Fibroblast of lung (primary cell): Measurements from ENCODE around the gene RIC8A. TPM values are rescaled to one million over a fixed set of nuclear protein-coding genes. Genes with fewer than 3 reads are reported as not detected.

Source experiments
- DNase-seq, 2 donors: peaks; one replicate each; pipeline versions ENCODE4 v3.0.0 to v3.0.0-alpha.2; 2010; ENCODE audit warnings: low read depth in 2 of 2
- H2AFZ ChIP-seq: 2 replicates; pipeline ENCODE4 v1.5.1; 2012; ENCODE audit warnings: low read length, control low read depth, inconsistent platforms
- H3K27ac ChIP-seq: 2 replicates; pipeline ENCODE4 v1.5.1; 2011; ENCODE audit warnings: low read length, control low read depth; ENCODE audit not compliant: insufficient read depth
- H3K27me3 ChIP-seq: 2 replicates; pipeline ENCODE4 v1.5.1; 2011; ENCODE audit warnings: mild to moderate bottlenecking, low read length; ENCODE audit not compliant: control insufficient read depth, insufficient read depth
- H3K36me3 ChIP-seq: 2 replicates; pipeline ENCODE4 v1.5.1; 2011; ENCODE audit warnings: low read length; ENCODE audit not compliant: control insufficient read depth, insufficient read depth
- H3K4me1 ChIP-seq: 2 replicates; pipeline ENCODE4 v1.5.1; 2011; ENCODE audit warnings: low read length; ENCODE audit not compliant: control insufficient read depth, insufficient read depth; ENCODE audit errors: extremely low read depth
- H3K4me2 ChIP-seq: 2 replicates; pipeline ENCODE4 v1.5.1; 2011; ENCODE audit warnings: low read length, control low read depth; ENCODE audit not compliant: insufficient read depth; ENCODE audit errors: extremely low read depth
- H3K4me3 ChIP-seq, 4 experiments: fragments of 200-600 bp in 1 of 4; sonication (generic) in 1 of 4; replicated peaks in 1 of 4; 2 replicates each; pipeline ENCODE4 v1.5.1; 2011 to 2016; ENCODE audit warnings: low read length in 4 of 4, low read depth in 3 of 4, mild to moderate bottlenecking in 3 of 4, control low read depth in 2 of 4, inconsistent platforms in 1 of 4, mixed read lengths in 1 of 4; ENCODE audit not compliant: insufficient read depth in 1 of 4; ENCODE audit errors: control extremely low read depth in 1 of 4
- H3K79me2 ChIP-seq: 2 replicates; pipeline ENCODE4 v1.5.1; 2012; ENCODE audit warnings: mild to moderate bottlenecking, low read length, inconsistent platforms; ENCODE audit not compliant: control insufficient read depth, insufficient read depth
- H3K9ac ChIP-seq: 2 replicates; pipeline ENCODE4 v1.5.1; 2011; ENCODE audit warnings: mild to moderate bottlenecking, low read length, control low read depth; ENCODE audit not compliant: insufficient read depth
- H3K9me3 ChIP-seq: 2 replicates; pipeline ENCODE4 v1.5.1; 2012; ENCODE audit warnings: low read depth, low read length; ENCODE audit not compliant: control insufficient read depth, insufficient read depth
- H4K20me1 ChIP-seq: 2 replicates; pipeline ENCODE4 v1.5.1; 2011; ENCODE audit warnings: low read length; ENCODE audit not compliant: control insufficient read depth, insufficient read depth; ENCODE audit errors: extremely low read depth
- EZH2 ChIP-seq: IDR thresholded peaks from 2 replicates; pipeline ENCODE4 v1.5.1; 2012; ENCODE audit warnings: low read length, control low read depth, mild to moderate bottlenecking; ENCODE audit errors: missing control alignments
- polyA plus RNA-seq, 2 donors: library from polyadenylated mRNA; depleted of rRNA in 1 of 2; stranded (reverse) in 1 of 2; unstranded in 1 of 2; fragments of >200 nt; gene quantifications; 2 replicates each; pipeline ENCODE4 v1.2.1, GENCODE V29; 2011 to 2012; ENCODE audit warnings: missing spikeins in 1 of 2
- total RNA-seq: library from RNA; depleted of rRNA; stranded (reverse); fragments of >200 nt; gene quantifications from 2 replicates; pipeline ENCODE4 v1.2.1, GENCODE V29; 2014
- TF ChIP-seq, protein P1 (sequence below), 2 donors: IDR thresholded peaks in 1 of 2; conservative IDR thresholded peaks in 1 of 2; 1 replicate in 1 of 2; 2 replicates in 1 of 2; pipeline ENCODE4 v1.5.1; 2011 to 2012; ENCODE audit warnings: low read length in 2 of 2, control low read depth in 1 of 2, inconsistent platforms in 1 of 2, low read depth in 1 of 2, mild to moderate bottlenecking in 1 of 2

Gene RIC8A
- total and polyA plus RNA-seq, 2 donors (not counting 1 experiment from before 2014, with no cell fraction given): 106 to 230 TPM

DNA sequence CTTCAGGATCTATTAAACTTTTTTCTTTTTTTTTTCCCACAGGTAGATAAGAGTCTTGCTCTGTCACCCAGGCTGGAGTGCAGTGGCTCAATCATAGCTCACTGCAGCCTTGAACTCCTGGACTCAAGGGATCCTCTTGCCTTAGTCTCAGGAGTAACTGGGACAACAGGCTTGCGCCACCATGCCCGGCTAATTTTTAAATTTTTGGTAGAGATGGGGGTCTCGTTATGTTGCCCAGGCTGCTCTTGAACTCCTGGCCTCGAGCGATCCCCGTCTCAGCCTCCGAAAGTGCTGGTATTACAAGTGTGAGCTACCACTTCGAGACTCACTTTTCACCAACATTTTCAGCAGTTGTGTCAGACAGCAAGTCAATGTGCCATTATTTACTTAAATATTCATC is 27.7 kb downstream of the RIC8A start:
- Histone ChIP-seq H3K79me2 (peaks cover 34% of the 10 kb centered on the region), H3K4me2 (peak overlapping the region; percentile 99), H2AFZ (no peak overlapping the region), H3K9me3 (no peaks in the 10 kb centered on the region), H3K36me3 (no peaks in the 10 kb centered on the region), H4K20me1 (no peaks in the 10 kb centered on the region), H3K4me3 (peak overlapping the region; percentile 87 to 98 (median 94)), H3K27ac (no peak overlapping the region), H3K4me1 (peaks cover 5% of the 10 kb centered on the region), H3K27me3 (no peaks in the 10 kb centered on the region), H3K9ac (no peak overlapping the region)
- no peak for DNase-seq
- TF ChIP-seq, protein P1, sequence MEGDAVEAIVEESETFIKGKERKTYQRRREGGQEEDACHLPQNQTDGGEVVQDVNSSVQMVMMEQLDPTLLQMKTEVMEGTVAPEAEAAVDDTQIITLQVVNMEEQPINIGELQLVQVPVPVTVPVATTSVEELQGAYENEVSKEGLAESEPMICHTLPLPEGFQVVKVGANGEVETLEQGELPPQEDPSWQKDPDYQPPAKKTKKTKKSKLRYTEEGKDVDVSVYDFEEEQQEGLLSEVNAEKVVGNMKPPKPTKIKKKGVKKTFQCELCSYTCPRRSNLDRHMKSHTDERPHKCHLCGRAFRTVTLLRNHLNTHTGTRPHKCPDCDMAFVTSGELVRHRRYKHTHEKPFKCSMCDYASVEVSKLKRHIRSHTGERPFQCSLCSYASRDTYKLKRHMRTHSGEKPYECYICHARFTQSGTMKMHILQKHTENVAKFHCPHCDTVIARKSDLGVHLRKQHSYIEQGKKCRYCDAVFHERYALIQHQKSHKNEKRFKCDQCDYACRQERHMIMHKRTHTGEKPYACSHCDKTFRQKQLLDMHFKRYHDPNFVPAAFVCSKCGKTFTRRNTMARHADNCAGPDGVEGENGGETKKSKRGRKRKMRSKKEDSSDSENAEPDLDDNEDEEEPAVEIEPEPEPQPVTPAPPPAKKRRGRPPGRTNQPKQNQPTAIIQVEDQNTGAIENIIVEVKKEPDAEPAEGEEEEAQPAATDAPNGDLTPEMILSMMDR (conservative IDR thresholded peaks at IDR 0.05 in 1 of 2, IDR thresholded peaks at IDR 0.05 in 1 of 2; ENCODE audit: low read depth in 1 of 2, low read length in 2 of 2): no peak
- TF ChIP-seq EZH2: no peak

DNA sequence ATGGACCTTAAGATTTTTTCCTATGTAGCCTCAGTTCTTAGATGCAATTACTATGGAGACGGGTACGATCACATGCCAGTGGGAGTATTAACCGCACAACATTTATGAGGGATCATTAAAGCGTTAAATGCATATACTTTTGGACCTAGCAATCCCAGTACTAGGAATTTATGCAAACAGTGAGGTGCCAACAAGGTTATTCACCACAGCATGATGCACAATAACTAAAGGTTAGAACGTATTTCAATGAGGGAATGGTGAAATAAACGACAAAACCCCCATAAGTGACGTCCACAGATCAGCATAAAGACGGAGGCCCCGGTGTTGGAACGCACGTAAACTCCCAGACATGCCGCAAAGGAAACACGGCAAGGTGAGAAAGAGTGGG is 28.1 kb downstream of the RIC8A start:
- Histone ChIP-seq H2AFZ (peak overlapping the region; percentile 89), H3K27me3 (no peaks in the 10 kb centered on the region), H3K27ac (peak overlapping the region; percentile 82), H3K4me1 (peaks cover 5% of the 10 kb centered on the region), H4K20me1 (no peaks in the 10 kb centered on the region), H3K9ac (peak overlapping the region; percentile 81), H3K4me3 (peak overlapping the region; percentile 87 to 98 (median 94)), H3K9me3 (no peaks in the 10 kb centered on the region), H3K79me2 (peaks cover 36% of the 10 kb centered on the region), H3K4me2 (peak overlapping the region; percentile 99), H3K36me3 (no peaks in the 10 kb centered on the region)
- DNase-seq: peak; percentile 20 to 45
- no peak for TF ChIP-seq EZH2
- TF ChIP-seq, protein P1 (conservative IDR thresholded peaks at IDR 0.05 in 1 of 2, IDR thresholded peaks at IDR 0.05 in 1 of 2; ENCODE audit: low read depth in 1 of 2, low read length in 2 of 2): no peak

DNA sequence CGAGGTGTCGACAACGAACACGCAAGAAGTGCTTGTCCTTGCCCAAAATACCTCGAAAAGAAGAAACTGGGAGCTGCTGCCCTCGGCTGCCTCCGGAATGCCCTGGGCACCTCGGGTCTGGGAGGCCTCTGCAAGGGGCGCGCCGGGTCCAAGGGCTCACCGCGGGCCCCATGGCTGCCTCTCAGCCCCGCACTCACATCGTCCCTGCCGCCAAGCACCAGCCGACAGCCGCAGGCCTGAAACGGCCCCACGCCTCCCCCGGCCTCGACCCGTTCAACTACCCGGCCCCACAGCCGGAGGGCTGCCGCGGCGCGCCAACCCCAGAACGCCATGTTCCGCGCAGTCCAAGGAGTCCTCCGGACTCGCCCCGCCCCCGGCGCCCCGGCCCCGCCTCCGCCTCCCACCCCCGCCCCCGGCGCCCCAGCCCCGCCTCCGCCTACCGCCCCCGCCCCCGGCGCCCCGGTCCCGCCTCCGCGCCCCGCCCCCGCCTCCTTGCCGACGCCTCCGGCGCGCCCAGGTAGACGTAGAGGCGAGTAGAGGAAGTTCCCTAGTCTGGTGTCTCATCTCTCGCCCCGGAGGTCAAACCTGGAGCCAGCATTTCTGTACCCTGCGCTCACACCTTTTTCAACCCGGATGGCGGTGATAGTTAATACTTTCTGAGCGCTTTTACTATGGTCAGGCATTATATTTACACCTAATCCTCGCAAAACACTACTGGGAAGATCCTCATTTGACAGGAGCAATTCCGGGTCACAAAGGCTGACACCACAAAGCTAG is 28.7 kb downstream of the RIC8A start, which contains the start of gene SIRT3:
Gene SIRT3, minus strand, starts transcription at position 346 of the 777 bp plus-strand sequence. Its CDS starts 14 bp downstream, at position 332.
- H4K20me1 ChIP-seq: no peaks in the 10 kb centered on the region
- peaks cover 5% of the 10 kb centered on the region for H3K4me1 ChIP-seq
- H3K9ac ChIP-seq: peak within 1 kb of the TSS; percentile 98
- no peaks in the 10 kb centered on the region for H3K36me3 ChIP-seq
- peak within 1 kb of the TSS; percentile 93 for H3K27ac ChIP-seq
- peak within 1 kb of the TSS; percentile 99 for H3K4me2 ChIP-seq
- H3K79me2 ChIP-seq: peaks cover 38% of the 10 kb centered on the region
- H3K27me3 ChIP-seq: no peaks in the 10 kb centered on the region
- TF ChIP-seq, protein P1 (conservative IDR thresholded peaks at IDR 0.05 in 1 of 2, IDR thresholded peaks at IDR 0.05 in 1 of 2; ENCODE audit: low read depth in 1 of 2, low read length in 2 of 2): no peak
- TF ChIP-seq EZH2: no peak
- peak; percentile 67 to 70 for DNase-seq
- peak within 1 kb of the TSS; percentile 89 for H2AFZ ChIP-seq
- H3K9me3 ChIP-seq: no peaks in the 10 kb centered on the region
- peak within 1 kb of the TSS; percentile 96 to 100 (median 97) for H3K4me3 ChIP-seq
